ENCODE measurements around the gene SPOCK3.
"Not testable (repeated sequence)": the region's sequence is repeated elsewhere in the genome, so short reads cannot be mapped to it uniquely, and the experiment has no call there.

The SPOCK3 gene

DNA sequence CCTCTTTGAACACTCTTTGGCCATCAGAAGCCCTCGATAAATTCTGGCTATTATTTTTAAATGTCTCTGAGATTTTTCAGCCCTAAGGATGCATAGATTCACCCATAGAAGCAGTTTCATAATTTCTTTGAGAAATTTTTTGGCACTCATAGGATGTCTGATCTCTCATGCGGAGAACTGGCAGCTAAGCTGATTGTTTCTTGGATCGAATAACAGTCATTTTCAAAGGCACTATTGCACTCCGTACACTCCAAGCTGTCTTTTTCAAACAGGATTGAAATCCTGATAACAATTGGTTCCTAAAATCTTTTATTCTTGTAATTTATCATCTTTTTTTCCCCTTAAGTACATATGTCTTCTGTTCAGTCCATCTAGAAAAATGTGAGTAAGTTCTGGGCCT lies 411.9 kb downstream of the SPOCK3 start:
- DNase-seq (ENCODE audit: low spot score), result no peak

DNA sequence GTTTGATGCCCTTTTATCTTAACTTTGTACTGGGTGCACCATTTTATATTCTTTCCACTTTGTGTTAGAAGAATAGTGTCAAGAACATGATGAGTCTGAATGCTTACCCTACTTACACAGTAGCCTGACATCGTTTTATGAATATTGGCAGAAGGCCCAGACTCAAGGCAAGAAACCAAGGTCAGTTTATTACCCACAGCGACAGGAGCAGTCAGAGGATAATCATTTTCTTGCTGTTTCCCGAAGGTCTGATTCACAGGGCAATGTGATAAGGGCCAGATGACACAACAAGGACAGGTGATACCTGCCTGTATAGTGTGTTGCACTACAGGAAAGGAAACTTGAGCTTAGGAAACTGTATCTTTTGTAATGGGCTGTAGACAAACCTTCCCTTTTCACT lies 417.4 kb downstream of the SPOCK3 start:
- no peak for DNase-seq (ENCODE audit: low spot score)

DNA sequence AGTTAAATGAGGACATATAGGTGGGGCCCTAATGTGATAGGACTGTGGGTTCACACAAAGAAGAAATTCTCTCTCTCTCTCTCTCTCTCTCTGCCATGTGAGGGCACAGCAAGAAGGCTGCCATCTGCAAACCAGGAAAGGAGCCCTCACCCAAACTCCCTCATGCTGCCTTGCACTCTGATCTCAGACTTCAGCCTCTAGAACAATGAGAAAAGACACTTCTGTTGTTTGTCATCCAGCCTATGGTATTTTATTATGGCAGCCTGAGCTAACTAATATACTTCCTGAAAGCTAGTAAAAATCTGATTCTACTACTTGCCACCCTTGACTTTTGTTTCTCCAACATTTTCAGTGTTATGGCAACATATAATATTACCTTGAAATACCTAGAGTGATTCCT lies 425.9 kb downstream of the SPOCK3 start:
- DNase-seq (ENCODE audit: low spot score), result no peak

DNA sequence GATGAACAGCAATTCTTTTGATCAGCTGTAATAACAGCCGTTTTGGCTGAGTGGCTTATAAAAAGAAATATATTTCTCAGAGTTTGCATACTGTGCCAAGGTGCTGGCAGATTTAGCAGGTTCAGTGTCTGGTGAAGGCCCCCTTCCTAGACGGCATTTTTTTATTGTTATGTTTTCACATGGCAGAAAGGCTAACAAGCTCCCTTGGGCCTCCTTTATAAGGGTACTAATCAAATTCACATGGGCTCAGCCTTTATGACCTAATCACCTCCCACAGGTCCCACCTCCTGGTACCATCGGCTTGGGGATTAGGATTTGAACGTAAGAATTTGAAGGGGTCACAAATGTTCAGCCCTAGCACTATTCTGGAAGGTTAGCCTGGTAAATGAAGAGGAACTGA lies 431.9 kb downstream of the SPOCK3 start:
- no peak for DNase-seq (ENCODE audit: low spot score)

DNA sequence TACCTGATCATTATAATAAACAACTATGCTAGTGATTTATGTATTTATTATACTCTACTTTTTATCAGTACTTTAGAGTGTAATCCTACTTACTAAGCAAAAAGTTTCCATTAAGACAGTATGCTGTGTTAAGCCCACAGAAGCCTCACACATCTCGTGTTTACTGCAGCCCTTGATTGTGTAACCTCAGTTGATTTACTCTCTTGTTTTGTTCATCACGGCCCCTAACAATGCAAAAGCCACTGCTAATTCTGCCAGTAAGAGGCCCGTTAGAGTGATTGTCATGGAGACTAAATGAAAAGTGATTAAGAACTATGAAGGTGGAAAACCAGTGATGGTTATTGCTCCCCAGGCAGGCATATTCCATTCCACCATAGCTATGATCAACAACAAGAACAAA lies 436.2 kb downstream of the SPOCK3 start:
- DNase-seq (ENCODE audit: low spot score), result no peak

DNA sequence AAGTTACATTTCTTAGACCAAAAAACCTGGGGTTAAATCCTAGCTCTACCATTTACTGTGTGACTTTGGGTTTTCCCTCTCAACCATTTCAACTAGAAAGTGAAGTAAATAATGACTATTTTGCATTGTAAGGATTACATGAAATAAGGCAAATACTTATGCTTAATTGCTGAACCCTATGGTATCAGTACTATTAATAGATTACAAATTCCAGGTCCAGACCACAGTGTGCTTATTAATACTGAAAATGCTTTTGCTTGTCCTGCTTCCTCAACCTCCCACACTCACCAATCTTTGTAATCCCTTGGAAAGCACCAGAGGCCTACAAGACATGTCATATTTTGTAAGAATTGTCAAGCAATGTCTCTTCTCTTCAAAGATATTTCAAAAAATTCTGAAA lies 456.5 kb downstream of the SPOCK3 start:
- DNase-seq (ENCODE audit: low spot score), result no peak

DNA sequence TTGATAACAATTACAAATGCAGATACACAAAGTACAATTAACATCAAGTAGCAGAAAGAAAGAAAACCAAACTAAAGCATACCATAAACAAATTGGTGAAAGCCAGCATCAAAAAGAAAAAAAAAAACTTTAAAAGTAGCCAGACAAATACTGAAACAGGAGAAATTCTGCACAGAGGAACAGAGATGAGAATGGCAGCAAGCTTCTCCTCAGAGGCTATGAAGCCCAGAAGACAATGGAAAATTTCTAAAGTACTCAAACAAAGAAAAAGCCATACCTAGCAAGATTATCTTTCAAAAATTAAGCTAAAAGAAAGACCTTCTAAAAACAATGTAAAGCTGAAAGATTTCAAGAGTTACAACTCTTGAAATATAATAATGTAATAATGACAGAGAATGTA lies 471.3 kb downstream of the SPOCK3 start:
- no peak for DNase-seq (ENCODE audit: low spot score)

GRCh38 chr4:166741742-166742141 lies 492.6 kb downstream of the SPOCK3 start:
- DNase-seq (ENCODE audit: low spot score), result no peak

DNA sequence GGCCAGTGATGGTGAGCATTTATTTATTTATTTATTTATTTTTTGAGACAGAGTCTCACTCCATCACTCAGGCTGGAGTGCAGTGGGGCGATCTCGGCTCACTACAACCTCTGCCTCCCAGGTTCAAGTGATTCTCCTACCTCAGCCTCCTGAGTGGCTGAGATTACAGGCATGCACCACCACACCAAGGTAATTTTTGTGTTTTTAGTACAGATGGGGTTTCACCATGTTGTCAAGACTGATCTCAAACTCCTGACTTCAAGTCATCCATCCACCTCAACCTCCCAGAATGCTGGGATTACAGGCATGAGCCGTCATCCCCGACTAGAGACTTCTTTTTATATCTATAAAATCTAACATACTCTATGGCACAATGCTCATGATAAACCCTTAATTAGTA lies 495.1 kb downstream of the SPOCK3 start:
- not testable (repeated sequence) for DNase-seq (ENCODE audit: low spot score)

DNA sequence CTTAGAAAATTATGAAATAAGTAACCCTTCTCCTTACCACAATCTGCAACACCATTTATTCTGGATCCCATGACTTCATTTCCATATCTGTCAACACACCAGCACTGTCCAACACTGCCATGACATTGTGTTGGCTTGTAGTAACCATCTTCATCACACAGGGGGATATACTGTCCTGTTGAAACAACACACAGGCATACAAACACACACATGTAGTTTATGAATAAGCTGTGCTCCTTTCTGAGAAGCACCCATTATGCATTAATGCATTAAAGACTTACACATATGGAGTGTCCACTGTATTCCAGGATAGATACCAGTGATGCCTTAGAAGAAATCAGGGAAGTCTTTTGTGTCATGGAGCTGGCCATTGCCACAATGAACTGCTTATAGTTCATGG lies 496.9 kb downstream of the SPOCK3 start:
- DNase-seq (ENCODE audit: low spot score), result no peak

DNA sequence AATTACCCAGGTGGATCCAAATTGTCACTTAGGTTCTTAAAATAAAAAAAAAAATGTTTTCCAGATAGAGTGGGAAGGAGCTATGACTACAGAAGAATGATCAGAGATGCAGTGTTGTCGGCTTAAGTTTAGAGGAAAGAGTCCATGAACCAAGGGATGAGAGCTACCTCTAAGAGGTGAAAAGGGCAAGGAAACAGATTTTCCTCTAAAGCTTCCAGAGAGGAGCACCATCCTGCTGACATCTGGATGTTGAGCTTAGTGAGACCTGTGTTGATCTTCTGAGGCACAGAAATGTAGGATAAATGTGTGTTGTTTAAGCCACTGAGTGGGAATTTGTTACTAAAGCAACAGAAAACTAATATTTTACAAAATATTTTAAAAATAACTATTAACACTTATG lies 498.7 kb downstream of the SPOCK3 start:
- no peak for DNase-seq (ENCODE audit: low spot score)

- DNase-seq (ENCODE audit: low spot score), result no peak
These were observed 499.5 kb downstream of the SPOCK3 start for GRCh38 chr4:166734797-166735196.

GRCh38 chr4:166733686-166734085 lies 500.6 kb downstream of the SPOCK3 start:
- DNase-seq (ENCODE audit: low spot score), result no peak

DNA sequence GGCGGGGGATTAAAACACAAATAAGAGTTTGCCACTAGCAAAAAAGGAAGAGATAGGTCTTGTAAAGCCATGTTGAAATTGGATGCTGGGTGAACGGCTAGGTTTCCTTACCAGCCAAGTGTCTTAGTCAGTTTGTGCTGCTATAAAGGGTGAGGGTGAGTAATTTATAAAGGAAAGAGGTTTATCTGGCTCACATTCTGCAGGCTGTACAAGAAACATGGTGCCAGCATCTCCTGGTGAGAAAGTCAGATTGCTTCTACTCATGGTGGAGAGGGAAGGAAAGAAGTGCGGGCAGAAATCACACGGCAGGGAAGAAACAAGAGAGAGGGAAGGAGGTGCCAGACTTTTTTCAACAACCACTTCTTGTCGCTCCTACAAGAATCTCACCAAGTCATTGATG lies 507.5 kb downstream of the SPOCK3 start:
- no peak for DNase-seq (ENCODE audit: low spot score)

- DNase-seq (ENCODE audit: low spot score), result no peak
These were observed 509.9 kb downstream of the SPOCK3 start for GRCh38 chr4:166724369-166724768.

GRCh38 chr4:166723532-166724140 lies 510.7 kb downstream of the SPOCK3 start:
- DNase-seq (ENCODE audit: low spot score), result no peak

- not testable (repeated sequence) for DNase-seq (ENCODE audit: low spot score)
These were observed 518.3 kb downstream of the SPOCK3 start for GRCh38 chr4:166715748-166716713.

GRCh38 chr4:166700592-166700991 lies 533.7 kb downstream of the SPOCK3 start:
- no peak for DNase-seq (ENCODE audit: low spot score)

DNA sequence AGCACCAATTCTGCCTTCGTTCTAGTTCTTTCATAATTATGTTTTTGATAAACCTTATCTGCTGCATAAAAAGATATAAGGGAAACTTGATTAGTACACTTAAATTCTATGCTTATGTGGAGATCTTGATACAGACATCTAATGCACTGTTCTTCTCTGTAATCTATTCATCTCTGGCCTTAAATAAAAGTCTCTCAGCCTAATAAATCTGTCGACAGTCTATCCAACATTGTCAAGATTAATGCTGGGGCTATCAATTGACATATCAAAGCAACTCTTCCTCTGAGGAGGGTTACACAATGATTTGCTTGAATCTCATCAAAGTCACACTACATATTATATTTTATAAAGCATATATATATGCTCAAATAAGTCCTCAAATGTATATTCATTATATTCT lies 545.5 kb downstream of the SPOCK3 start:
- DNase-seq (ENCODE audit: low spot score), result no peak

DNA sequence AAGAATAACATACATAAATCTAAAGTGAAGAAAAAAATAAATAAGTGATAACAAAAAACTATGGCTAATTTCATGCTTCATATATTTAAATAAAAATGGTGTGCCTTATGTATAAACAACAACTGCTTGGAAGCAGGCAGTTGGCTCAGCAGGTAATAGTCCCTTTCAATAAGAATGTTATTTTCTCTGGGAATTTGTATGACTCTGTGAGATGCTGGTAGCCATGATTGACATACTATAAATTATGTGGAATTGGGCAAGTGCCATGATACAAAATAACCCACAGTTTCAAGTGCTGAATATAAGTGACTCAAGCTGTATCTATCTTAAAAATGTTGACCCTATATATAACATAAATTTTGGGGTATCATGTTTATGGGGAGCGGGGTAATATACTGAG lies 546.5 kb downstream of the SPOCK3 start:
- DNase-seq (ENCODE audit: low spot score), result no peak
